Measurements from ENCODE around the gene FOXG1.

FOXG1 gene

DNA sequence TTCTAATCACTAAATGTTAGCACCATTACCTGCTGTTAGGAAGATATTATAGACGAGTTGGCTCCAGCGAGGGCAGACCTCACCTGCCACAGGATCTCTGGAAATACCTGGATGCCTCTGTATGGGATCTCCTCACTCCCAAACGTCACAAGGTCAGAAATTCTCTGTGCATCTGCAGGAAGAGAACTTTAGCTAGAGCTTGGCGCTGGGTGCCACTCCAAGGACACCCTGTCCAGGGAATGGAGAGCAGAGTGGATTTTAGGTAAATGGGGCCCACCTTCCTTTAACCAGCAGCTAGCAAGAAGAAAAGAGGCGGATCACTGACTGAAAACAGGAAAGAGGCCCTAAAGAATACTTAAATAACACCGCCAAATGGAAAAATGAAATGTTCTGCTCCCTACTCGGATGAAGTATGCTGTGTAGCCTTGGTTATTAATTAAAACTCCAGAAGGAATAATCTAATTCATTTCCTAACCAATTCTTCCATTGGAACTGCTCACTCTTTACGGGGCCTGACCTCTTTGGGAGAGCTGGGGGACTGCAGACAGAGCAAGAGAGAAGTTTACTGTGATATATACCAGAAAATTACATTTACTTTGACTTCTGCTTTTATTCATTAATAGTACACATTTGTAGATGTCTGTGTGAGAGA is 4.2 kb upstream of the FOXG1 start:
- no peak for DNase-seq (ENCODE audit: low spot score)

DNA sequence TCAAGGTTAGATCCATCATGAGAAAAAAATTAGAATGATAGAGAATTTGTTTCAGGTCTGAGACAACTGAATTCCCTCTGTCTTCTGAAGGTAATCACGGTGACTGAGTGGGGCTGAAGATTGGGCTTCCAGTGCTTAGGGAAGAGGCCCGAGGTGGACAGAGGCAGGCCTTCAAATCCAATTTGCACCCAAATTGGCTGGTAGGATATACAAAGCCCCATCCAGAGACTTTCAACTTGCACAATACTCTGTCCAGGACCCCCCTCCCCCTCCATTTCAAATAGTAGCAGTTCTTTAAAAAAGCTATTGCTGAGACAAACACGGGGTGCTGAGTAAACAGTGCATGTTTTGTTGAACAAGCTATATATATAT is 3.6 kb upstream of the FOXG1 start:
- no peak for DNase-seq (ENCODE audit: low spot score)

DNA sequence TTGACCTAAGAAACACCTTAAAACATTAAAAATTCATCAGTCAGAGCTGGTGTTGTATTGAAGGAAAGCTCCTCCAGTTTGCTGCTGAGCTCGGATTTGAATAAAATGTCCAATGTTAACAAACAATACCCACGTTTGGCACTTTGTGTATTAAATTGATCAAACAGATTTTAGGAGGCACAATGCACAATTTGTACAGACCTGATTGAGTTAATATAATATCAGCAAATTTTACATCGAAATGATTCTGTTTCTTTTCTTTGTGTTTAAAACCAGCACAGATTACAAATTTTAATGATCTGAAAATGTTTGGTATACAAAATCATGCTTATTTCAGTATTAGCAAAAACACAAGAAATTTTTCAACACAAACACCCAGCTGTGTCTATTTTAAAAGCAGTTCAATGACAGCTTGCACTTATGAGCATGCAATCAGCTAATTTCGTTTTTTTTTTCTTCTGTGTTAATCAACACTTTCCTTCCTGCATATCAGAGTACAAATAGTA is 2.8 kb upstream of the FOXG1 start:
- no peak for DNase-seq (ENCODE audit: low spot score)

DNA sequence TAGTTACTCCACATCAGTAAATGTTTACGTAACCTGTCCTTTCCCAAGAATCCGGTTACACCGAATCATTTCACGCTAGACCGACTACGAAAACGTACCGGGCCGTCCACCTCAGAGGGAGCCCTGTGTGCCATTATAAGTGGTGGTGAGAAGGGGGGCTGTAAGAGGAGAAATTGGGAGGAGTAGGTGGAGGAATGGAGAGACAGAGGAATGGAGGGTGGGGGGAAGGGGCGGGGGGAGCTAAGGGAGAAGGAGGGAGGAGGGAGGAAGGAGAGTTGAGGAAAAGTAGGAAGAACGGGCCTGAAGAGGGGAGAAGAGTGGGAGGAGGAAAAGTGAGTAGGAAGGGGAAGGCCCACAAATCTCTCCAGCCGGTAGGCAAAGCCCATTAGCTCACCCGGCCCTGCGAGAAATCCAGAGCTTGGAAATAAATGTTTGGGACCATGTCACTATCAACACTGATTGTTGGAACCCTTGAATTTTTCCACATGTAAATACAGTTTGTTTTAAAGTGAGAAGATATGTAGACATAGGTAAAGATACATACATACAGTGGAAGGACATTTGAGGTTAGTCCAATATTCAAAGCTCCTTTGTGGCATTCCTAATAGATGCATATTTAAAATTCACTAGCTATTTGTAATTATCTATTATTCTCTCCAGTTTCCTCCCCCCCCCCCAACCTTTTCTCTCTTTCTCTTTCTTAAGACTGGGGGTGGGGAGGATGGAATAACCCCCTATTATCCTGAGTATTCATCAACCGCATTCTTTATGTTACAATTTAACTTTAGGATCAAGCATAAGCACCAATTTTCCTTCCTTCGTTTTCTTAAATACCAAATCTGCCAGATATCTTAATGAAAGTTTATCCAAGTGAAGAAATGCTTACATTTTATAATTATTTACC is 2.1 kb upstream of the FOXG1 start:
- DNase-seq (ENCODE audit: low spot score), result no peak

DNA sequence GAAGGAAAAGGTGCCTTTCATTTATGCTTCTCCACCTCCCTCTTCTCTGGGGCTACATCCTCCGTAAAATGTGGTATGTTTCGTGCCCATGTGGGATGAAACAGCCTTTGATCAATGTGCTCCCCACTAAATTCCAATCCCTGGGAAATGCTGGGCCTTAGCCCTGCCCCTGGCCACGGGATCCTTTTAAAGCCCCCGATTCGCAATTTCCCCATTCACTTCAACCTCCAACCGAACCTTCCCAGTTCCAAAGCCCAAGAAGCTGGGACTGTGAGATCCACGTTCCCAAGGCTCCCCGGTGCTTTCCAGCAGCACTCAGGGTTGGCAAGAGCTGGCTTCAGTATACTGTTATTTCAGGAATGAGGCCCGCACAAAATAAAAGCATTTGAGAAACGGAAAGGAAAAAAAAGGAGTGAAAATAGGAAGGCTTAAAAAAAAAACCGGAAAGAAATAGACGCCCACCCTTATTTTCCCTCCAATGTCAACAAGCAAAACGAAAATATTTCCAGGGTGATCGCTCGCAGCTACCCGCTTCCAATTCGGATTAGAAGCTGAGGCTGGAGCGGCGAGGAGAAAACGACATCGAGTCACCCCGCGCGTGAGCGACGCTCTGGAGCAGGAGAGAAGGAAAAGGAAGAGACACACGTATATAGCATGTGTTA is 1.3 kb upstream of the FOXG1 start:
- no peak for DNase-seq (ENCODE audit: low spot score)

DNA sequence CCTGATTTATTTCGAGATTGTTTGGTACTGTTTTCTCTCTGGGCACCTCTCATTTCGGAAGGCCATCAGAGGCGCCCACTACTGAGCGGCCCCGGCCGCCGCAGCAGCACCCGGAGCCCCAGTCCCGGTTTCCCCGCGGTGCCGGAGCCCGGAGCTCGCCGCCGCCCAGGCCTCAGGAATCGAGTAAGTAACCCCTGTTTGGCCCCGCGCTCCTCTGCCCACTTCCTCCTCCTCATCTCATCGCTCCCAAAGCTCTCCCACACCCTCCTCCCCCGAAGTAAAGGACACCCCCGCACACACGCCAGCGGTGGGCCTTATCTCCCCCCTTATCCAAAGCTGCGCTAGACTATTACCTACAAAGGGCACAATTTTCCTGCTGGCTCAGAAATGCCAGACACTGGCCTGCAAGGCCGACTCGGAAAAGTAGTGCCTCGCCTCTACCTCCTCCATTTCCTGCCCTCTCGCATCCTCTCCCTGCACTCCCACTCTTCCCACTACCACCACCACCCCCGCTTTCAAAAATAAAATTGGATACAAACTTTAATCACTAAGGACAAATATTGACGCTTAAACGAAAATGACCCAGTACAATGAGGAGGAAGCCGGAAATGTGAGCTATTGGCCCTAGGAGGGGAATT is 637 bp upstream of the FOXG1 start:
- DNase-seq (ENCODE audit: low spot score), result no peak

GRCh38 chr14:28767030-28767852 is 654 bp downstream of the FOXG1 start:
- no peak for DNase-seq (ENCODE audit: low spot score)

- no peak for DNase-seq (ENCODE audit: low spot score)
Observed at GRCh38 chr14:28767853-28768741, 1.5 kb downstream of the FOXG1 start.

- DNase-seq (ENCODE audit: low spot score), result no peak
Observed at GRCh38 chr14:28769276-28769880, 2.8 kb downstream of the FOXG1 start.

GRCh38 chr14:28770061-28770460 is 3.5 kb downstream of the FOXG1 start:
- DNase-seq (ENCODE audit: low spot score), result no peak

DNA sequence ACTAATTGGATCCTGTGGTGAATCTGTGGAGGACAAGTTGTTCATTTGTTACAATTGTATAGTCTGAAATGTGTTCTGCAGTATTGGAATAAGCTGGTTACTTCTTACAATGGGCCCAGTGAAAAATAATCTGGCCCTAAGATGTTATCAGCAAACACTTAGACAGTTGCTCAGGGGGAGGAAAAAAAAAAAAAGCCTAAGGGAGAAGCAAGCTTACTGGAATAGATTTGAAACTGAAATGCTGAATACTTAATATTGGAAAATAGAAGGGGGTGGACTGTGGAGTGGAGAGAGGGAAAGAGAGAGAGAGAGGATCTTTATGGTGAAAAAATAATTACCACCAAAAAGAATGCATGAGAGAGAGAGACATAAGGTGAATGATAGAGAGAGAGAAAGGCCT is 4.0 kb downstream of the FOXG1 start:
- no peak for DNase-seq (ENCODE audit: low spot score)

- no peak for DNase-seq (ENCODE audit: low spot score)
Observed at GRCh38 chr14:28771168-28771567, 4.6 kb downstream of the FOXG1 start.

GRCh38 chr14:28772613-28773012 is 6.0 kb downstream of the FOXG1 start:
- DNase-seq (ENCODE audit: low spot score), result no peak

DNA sequence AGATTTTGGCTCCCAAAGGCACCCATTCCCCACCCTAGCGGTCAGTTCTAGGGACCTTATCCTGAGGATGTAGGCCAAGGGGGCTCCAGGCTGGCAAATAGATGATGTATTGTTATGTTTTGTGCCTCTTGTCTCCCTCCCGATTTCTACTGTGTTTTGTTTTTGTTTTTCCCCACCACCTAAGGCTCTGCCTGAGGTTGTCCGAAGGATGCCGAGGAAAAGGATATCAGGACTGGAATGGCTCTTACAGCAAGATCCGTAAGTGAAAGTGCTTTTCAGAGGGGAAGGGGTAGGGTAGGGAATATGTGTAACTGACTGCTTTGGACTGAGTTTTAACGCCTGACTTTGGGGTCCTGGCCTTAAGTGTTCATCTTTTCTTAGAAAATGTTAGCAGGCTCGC is 6.6 kb downstream of the FOXG1 start:
- no peak for DNase-seq (ENCODE audit: low spot score)

GRCh38 chr14:28773861-28774691 is 7.5 kb downstream of the FOXG1 start:
- DNase-seq (ENCODE audit: low spot score), result no peak

DNA sequence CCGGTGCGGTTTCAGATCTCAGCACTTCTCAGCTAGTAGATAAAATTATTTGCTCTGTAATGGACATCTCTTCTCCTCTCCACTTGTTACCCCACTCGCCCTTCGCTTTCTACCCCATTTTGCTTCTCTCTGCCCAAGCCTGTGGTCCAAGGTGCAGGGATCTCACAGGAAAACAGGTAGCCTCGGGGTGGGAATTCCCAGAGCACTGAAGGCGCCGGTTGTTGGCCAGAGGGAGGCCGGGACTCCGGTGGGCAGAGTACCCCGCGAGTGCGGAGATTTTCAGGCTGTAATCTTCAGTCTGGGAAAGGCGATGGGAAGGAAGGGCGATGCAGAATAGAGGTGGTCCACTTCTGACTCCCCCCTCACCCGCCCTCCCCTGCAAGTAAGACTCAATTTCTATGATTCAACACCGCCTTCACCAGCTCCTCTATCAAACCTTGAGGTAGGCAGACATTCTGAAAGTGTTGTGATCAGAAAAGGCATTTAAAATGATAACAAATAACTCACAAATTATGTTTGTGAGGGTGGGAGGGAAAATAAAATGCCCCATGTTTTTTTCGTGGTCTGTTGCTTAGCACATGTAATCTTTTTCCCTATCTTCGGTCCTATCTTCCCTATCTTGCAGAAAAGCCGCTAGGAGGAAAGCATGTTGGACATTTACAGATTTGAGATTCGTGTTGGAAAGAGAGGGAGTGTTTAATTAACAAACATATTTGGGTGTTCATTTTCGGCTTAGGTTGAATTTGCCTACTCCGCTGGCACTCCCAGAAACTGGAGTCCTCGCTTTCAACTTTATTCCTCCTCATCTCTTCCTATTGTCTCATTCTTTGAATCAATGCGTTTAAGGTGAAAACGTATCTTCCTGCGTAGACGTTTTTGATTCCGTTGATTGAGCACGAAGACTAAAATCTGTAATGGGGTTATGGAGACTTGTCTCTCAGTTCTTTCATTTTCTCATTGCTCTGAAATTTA is 8.5 kb downstream of the FOXG1 start:
- no peak for DNase-seq (ENCODE audit: low spot score)

GRCh38 chr14:28776482-28777266 is 10.1 kb downstream of the FOXG1 start:
- DNase-seq (ENCODE audit: low spot score), result no peak

All from CD4-positive, alpha-beta T cell treated with Interleukin-2 at 100 ng/mL for 4 hours (primary cell).